ENCODE results near the gene PRAF2. TPM values are rescaled to one million over a fixed set of nuclear protein-coding genes. Genes with fewer than 3 reads are reported as not detected.
A peak's percentile ranks its signal among the peaks of the same experiment; 100 is the strongest.

Gene PRAF2
- 10 to 100 TPM in 1 of 2 experiments, 1 to 10 TPM in 1; 9.1 to 11.5 TPM for total RNA-seq

- peaks cover 7% of the 10 kb centered on the region for H3K36me3 Mint-ChIP-seq (ENCODE audit: low read depth)
- intact Hi-C loops (cut with DNase I, micrococcal nuclease) = loop anchor here in 1 of 2 experiments (1.0 to 10.0 kb wide), 7 partner anchors 27 to 191 kb away; partner anchors contain the start of genes CCDC22, FOXP3, GPKOW and GRIPAP1
- DNase-seq (peak; percentile 94), ATAC-seq (peak; percentile 98)
- ChIA-PET POLR2A (no interaction called here), CTCF (no interaction called here)
- H3K9me3 Mint-ChIP-seq (ENCODE audit: low read depth) = no peaks in the 10 kb centered on the region
- H3K4me1 Mint-ChIP-seq = peaks cover 19% of the 10 kb centered on the region
- no peaks in the 10 kb centered on the region for H3K27me3 Mint-ChIP-seq
- peak within 1 kb of the TSS; percentile 73 for H3K27ac Mint-ChIP-seq
- H3K4me3 Mint-ChIP-seq = peak within 1 kb of the TSS; percentile 78
Observed at GRCh38 chrX:49073601-49074575, at the start of gene PRAF2. Gene PRAF2 (minus strand): TSS chrX:49074002. CDS start chrX:49073987, 15 bp downstream.

DNA sequence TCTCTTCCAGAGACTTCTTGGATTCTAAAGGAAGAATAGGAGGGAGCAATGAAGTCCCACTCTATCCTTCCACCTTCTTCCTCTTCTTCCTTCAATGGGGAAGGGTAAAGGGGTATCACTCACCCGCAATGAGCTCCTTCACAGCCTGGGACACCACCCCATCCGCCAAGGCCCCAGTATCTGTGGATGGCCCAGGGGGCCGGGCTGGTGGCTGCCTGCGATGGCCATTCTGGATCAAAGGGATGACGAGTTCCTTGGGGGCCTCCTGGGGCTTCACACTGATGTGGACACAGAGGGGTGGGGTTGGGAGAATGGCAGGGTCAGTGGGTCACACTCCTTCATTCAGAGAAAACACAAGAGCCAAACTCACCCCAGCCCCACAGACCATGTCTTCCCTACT lies 48.7 kb upstream of the PRAF2 start:
- DNase-seq (no peak), ATAC-seq (no peak)
- H3K27ac Mint-ChIP-seq = peak overlapping the region; percentile 95
- no peaks in the 10 kb centered on the region for H3K27me3 Mint-ChIP-seq
- ChIA-PET CTCF (interaction anchor here (0.6 to 1.0 kb wide), 2 partner anchors 47 to 151 kb away, joined by 3 read pairs; partner anchors contain the start of gene KCND1), POLR2A (no interaction called here)
- peak overlapping the region; percentile 97 for H3K4me3 Mint-ChIP-seq
- no peaks in the 10 kb centered on the region for H3K9me3 Mint-ChIP-seq (ENCODE audit: low read depth)
- H3K4me1 Mint-ChIP-seq = peaks cover 17% of the 10 kb centered on the region
- peaks cover 25% of the 10 kb centered on the region for H3K36me3 Mint-ChIP-seq (ENCODE audit: low read depth)
- intact Hi-C loops (cut with DNase I, micrococcal nuclease) = loop anchor here (2.0 to 10.0 kb wide), 5 partner anchors 22 to 632 kb away; partner anchors contain the start of genes HDAC6 (in 1 of the 2) and WDR45 (in 1 of the 2)

- no peak for DNase-seq
- peak overlapping the region; percentile 56 for H3K27ac Mint-ChIP-seq
- H3K36me3 Mint-ChIP-seq (ENCODE audit: low read depth) = peaks cover 37% of the 10 kb centered on the region
- no peaks in the 10 kb centered on the region for H3K9me3 Mint-ChIP-seq (ENCODE audit: low read depth)
- ATAC-seq = no peak
- no peak overlapping the region for H3K4me3 Mint-ChIP-seq
- peaks cover 20% of the 10 kb centered on the region for H3K4me1 Mint-ChIP-seq
- no peaks in the 10 kb centered on the region for H3K27me3 Mint-ChIP-seq
- ChIA-PET CTCF (no interaction called here), POLR2A (no interaction called here)
- intact Hi-C loops (cut with DNase I, micrococcal nuclease) = loop anchor here (5.0 to 10.0 kb wide), 2 partner anchors 47 to 635 kb away; no protein-coding TSS in a partner anchor
Observed at GRCh38 chrX:49120091-49120490, 46.3 kb upstream of the PRAF2 start.

DNA sequence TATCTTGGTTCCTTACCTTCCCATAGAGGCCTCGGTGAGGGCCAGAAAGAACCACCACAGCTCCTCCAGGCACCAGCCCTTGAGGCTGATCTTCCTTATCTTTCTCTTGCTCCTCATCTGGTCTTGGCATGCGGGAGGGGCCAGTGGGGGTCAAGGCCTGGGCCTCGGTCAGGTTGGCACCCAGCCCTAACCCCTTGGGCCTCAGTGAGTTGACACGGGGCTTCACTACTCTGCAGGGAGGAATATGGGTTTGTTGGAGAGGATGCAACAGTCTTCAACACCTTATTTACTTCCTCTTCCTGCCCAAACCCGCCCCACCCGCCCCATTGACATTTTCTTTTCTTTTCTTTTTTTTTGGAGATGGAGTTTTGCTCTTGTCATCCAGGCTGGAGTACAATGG lies 43.8 kb upstream of the PRAF2 start:
- DNase-seq = no peak
- Mint-ChIP-seq H3K4me3 (no peak overlapping the region), H3K36me3 (ENCODE audit: low read depth) (peaks cover 34% of the 10 kb centered on the region), H3K27ac (peak overlapping the region; percentile 69), H3K27me3 (no peaks in the 10 kb centered on the region), H3K4me1 (peaks cover 11% of the 10 kb centered on the region), H3K9me3 (ENCODE audit: low read depth) (no peaks in the 10 kb centered on the region)
- intact Hi-C loops (cut with DNase I, micrococcal nuclease) = no loop called here
- ChIA-PET POLR2A (no interaction called here), CTCF (no interaction called here)
- ATAC-seq = no peak

DNA sequence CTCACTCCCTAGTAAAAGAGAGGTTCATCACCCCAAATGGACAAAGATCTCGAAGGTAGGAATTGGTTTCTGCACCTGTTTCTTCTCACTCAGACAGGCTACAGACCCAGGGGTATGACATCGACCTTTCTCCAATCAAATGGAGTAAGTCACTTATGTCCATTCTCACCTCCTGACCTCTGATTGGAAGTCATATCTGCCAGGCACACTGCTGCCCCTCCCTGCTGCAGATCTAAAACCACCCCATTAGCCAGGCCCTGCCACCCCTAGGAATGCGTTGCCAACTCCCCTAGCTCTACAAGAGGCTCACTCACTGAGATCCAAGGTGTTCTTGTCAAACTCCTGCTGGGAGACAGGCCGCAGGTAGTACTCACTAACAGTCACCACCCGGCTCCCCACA lies 42.9 kb upstream of the PRAF2 start:
- Mint-ChIP-seq H3K27ac (no peak overlapping the region), H3K4me1 (peaks cover 7% of the 10 kb centered on the region), H3K9me3 (ENCODE audit: low read depth) (no peaks in the 10 kb centered on the region), H3K36me3 (ENCODE audit: low read depth) (peaks cover 31% of the 10 kb centered on the region), H3K4me3 (no peak overlapping the region), H3K27me3 (no peaks in the 10 kb centered on the region)
- intact Hi-C loops (cut with DNase I, micrococcal nuclease) = no loop called here
- ChIA-PET POLR2A (no interaction called here), CTCF (no interaction called here)
- no peak for ATAC-seq
- DNase-seq = no peak

DNA sequence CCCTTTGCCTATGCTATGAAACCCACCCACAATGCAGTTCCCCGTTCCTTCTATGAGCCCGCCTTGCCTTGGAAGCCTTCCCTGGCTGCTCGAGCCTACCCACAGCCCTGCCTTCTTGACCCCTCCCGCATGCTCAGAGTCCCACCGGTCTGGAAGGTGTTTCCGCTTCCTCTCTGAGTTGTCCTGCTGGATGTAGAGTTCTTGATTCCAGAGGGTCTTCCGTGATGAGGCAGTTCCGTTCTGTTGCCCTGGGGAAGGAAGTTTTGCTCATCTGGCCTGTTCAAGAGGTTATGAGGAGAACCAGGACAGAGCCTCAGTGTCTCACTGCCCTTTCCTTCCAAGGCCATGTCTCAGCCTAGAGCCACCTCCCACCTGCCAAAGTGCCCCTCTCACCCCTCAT lies 42.3 kb upstream of the PRAF2 start:
- no peak overlapping the region for H3K27ac Mint-ChIP-seq
- POLR2A ChIA-PET = no interaction called here
- no peaks in the 10 kb centered on the region for H3K27me3 Mint-ChIP-seq
- H3K4me1 Mint-ChIP-seq = peaks cover 7% of the 10 kb centered on the region
- ATAC-seq (no peak), DNase-seq (no peak)
- H3K36me3 Mint-ChIP-seq (ENCODE audit: low read depth) = peaks cover 25% of the 10 kb centered on the region
- H3K9me3 Mint-ChIP-seq (ENCODE audit: low read depth) = no peaks in the 10 kb centered on the region
- CTCF ChIA-PET = no interaction called here
- intact Hi-C loops (cut with DNase I, micrococcal nuclease) = no loop called here
- no peak overlapping the region for H3K4me3 Mint-ChIP-seq

DNA sequence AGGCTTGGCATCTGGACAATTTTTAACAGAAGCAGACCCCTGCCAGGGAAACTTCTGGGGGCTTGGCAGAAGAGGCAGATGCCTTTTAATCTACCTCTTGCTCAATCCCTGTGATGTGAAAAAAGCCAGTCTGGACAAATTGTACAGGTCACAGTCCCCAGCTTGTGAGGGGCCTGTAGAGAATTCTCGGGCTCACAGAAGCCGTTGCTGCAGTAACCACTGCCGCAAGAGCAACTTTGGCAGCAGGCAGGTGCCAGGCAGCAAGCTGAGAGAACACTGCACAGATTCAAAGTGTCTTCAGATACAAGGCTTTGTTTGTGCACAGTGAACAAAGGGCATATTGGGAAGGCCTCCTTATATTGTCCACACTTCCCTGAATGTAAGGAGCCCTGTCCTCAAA lies 38.0 kb upstream of the PRAF2 start:
- CTCF ChIA-PET = interaction anchor here (1.3 kb wide), 1 partner anchor 43 kb away, joined by 3 read pairs; no protein-coding TSS in a partner anchor
- H3K4me1 Mint-ChIP-seq = no peaks in the 10 kb centered on the region
- no peak overlapping the region for H3K4me3 Mint-ChIP-seq
- no peak for ATAC-seq
- no peaks in the 10 kb centered on the region for H3K27me3 Mint-ChIP-seq
- H3K9me3 Mint-ChIP-seq (ENCODE audit: low read depth) = no peaks in the 10 kb centered on the region
- intact Hi-C loops (cut with DNase I, micrococcal nuclease) = no loop called here
- POLR2A ChIA-PET = no interaction called here
- no peak overlapping the region for H3K27ac Mint-ChIP-seq
- no peak for DNase-seq
- H3K36me3 Mint-ChIP-seq (ENCODE audit: low read depth) = peaks cover 19% of the 10 kb centered on the region

DNA sequence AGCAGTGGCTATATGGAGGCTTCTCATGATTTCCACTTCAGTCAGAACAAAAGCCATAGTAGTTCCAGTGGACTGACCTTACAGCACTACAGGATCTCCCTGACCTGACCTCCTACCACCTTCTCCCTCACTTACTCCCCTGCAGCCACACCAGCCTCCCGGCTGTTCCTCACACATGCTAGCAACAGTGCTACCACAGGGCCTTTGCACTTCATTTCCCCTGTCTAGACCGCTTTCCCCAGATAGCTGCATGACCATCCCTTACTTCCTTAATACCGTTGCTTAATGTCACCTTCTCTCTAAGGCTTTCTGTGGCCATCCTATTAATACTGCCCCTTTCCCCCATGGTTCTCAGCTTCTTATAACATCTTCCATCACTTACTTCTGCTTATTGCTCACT lies 36.6 kb upstream of the PRAF2 start:
- ChIA-PET POLR2A (interaction anchor here (0.6 kb wide), 1 partner anchor 15 kb away, joined by 3 read pairs; no protein-coding TSS in a partner anchor), CTCF (no interaction called here)
- DNase-seq = no peak
- no peak for ATAC-seq
- Mint-ChIP-seq H3K4me1 (no peaks in the 10 kb centered on the region), H3K4me3 (no peak overlapping the region), H3K27me3 (no peaks in the 10 kb centered on the region), H3K36me3 (ENCODE audit: low read depth) (peaks cover 11% of the 10 kb centered on the region), H3K9me3 (ENCODE audit: low read depth) (no peaks in the 10 kb centered on the region), H3K27ac (no peak overlapping the region)
- intact Hi-C loops (cut with DNase I, micrococcal nuclease) = no loop called here

DNA sequence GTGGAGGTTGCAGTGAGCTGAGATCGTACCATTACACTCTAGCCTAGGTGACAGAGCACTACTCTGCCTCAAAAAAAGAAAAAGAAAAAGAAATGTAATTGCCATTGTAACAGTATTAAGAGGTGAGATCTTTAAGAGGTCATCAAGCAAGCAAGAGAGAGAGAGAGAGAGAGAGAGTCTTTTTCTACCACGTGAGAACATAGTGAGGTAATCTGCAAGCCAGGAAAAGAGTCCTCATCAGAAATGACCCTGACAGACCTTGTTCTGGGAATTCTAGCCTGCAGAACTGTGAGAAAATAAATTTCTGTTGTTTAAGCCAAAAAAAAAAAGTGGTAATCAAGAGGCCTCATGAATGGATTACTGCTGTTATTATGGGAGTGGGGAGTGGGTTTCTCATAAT lies 34.8 kb upstream of the PRAF2 start:
- POLR2A ChIA-PET = no interaction called here
- no peaks in the 10 kb centered on the region for H3K9me3 Mint-ChIP-seq (ENCODE audit: low read depth)
- intact Hi-C loops (cut with DNase I, micrococcal nuclease) = loop anchor here in 1 of 2 experiments (10.0 kb wide), 1 partner anchor 56 kb away; the partner anchor contains the start of gene MAGIX
- H3K27ac Mint-ChIP-seq = no peak overlapping the region
- H3K27me3 Mint-ChIP-seq = no peaks in the 10 kb centered on the region
- no peak for DNase-seq
- CTCF ChIA-PET = no interaction called here
- H3K4me3 Mint-ChIP-seq = no peak overlapping the region
- ATAC-seq = no peak
- no peaks in the 10 kb centered on the region for H3K4me1 Mint-ChIP-seq
- peaks cover 8% of the 10 kb centered on the region for H3K36me3 Mint-ChIP-seq (ENCODE audit: low read depth)

DNA sequence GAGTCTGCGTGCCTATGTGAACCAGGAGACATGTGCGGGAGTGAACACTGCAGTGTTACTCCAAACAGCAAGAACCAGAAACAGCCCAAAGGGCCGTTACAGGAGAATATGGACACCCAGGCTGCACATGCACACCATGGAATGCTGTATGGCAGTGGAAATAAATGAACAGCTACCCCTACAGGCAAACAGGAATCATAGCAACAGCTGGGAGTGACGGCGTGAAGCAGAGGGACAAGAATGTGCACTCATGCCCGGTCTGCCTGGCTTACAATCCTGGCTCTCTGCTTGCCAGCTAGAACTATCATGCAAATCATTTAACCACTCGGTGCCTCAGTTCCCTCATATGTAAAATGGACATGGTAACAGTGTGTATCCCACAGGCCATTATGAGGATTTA lies 33.1 kb upstream of the PRAF2 start:
- no peak overlapping the region for H3K27ac Mint-ChIP-seq
- intact Hi-C loops (cut with DNase I, micrococcal nuclease) = loop anchor here in 1 of 2 experiments (10.0 kb wide), 1 partner anchor 58 kb away; the partner anchor contains the start of gene MAGIX
- ATAC-seq (peak; percentile 66), DNase-seq (peak; percentile 13)
- H3K4me1 Mint-ChIP-seq = peaks cover under 1% of the 10 kb centered on the region
- H3K4me3 Mint-ChIP-seq = no peak overlapping the region
- POLR2A ChIA-PET = no interaction called here
- H3K27me3 Mint-ChIP-seq = no peaks in the 10 kb centered on the region
- no peaks in the 10 kb centered on the region for H3K9me3 Mint-ChIP-seq (ENCODE audit: low read depth)
- peaks cover 5% of the 10 kb centered on the region for H3K36me3 Mint-ChIP-seq (ENCODE audit: low read depth)
- CTCF ChIA-PET = interaction anchor here (0.7 to 1.0 kb wide), 2 partner anchors 14 to 169 kb away, joined by 3 read pairs; no protein-coding TSS in a partner anchor

- ChIA-PET CTCF (interaction anchor here (0.6 to 1.0 kb wide), 4 partner anchors 15 to 813 kb away, joined by 3 read pairs; no protein-coding TSS in a partner anchor), POLR2A (no interaction called here)
- no peaks in the 10 kb centered on the region for H3K27me3 Mint-ChIP-seq
- intact Hi-C loops (cut with DNase I, micrococcal nuclease) = loop anchor here in 1 of 2 experiments (10.0 kb wide), 1 partner anchor 59 kb away; the partner anchor contains the start of gene MAGIX
- H3K4me1 Mint-ChIP-seq = peaks cover 5% of the 10 kb centered on the region
- no peaks in the 10 kb centered on the region for H3K9me3 Mint-ChIP-seq (ENCODE audit: low read depth)
- no peak overlapping the region for H3K4me3 Mint-ChIP-seq
- peaks cover 5% of the 10 kb centered on the region for H3K36me3 Mint-ChIP-seq (ENCODE audit: low read depth)
- no peak overlapping the region for H3K27ac Mint-ChIP-seq
- DNase-seq (no peak), ATAC-seq (no peak)
Observed at GRCh38 chrX:49106296-49106695, 32.5 kb upstream of the PRAF2 start.

Measured in activated CD4-positive, alpha-beta T cell treated with anti-CD3 and anti-CD28 coated beads for 36 hours (primary cell).